Retinal pigment epithelial cell (primary cell): ENCODE results near the gene ADCK2.

Source experiments
- DNase-seq: peaks from one replicate; pipeline ENCODE4 v3.0.0-alpha.2; 2010; ENCODE audit warnings: low read depth
- H3K4me3 ChIP-seq: 2 replicates; pipeline ENCODE4 v1.5.1; 2011; ENCODE audit warnings: mild to moderate bottlenecking, low read length, control low read depth, moderate library complexity
- TF ChIP-seq, protein P1 (sequence below): conservative IDR thresholded peaks from 2 replicates; pipeline ENCODE4 v1.5.1; 2011; ENCODE audit warnings: low read depth, low read length, control low read depth, inconsistent platforms

The ADCK2 gene

DNA sequence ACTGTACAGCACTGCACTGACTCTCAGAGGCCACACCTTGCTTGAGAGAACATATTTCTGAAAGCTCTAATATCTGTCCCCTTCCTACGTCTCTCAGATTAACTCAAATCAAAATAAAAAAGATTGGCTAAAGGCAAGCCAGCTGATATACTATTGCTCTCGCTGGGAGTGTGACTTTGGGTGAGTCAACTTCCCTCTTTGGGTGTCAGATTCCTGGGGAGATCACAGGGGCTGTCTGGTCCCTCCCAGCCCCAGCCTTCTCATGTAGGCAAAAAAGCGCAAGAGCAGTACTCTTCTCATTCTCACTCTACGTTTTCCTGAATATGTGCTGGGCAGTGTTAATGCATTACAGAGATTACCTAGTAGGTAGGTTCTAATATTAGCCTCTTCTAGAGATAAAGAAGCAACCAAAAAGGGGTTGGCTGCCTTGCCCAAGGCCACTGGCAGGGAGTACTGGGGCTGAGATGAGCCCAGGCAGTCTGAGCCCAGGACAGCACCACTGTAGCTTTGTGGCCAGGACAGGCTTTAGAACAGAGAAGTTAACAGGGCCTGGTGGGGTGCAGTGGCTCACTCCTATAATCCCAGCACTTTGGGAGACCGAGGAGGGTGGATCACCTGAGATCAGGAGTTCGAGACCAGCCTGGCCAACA, 23.1 kb upstream of the ADCK2 start:
- DNase-seq, result no peak
- TF ChIP-seq, protein P1, sequence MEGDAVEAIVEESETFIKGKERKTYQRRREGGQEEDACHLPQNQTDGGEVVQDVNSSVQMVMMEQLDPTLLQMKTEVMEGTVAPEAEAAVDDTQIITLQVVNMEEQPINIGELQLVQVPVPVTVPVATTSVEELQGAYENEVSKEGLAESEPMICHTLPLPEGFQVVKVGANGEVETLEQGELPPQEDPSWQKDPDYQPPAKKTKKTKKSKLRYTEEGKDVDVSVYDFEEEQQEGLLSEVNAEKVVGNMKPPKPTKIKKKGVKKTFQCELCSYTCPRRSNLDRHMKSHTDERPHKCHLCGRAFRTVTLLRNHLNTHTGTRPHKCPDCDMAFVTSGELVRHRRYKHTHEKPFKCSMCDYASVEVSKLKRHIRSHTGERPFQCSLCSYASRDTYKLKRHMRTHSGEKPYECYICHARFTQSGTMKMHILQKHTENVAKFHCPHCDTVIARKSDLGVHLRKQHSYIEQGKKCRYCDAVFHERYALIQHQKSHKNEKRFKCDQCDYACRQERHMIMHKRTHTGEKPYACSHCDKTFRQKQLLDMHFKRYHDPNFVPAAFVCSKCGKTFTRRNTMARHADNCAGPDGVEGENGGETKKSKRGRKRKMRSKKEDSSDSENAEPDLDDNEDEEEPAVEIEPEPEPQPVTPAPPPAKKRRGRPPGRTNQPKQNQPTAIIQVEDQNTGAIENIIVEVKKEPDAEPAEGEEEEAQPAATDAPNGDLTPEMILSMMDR, result no peak
- H3K4me3 ChIP-seq, result no peak overlapping the region

DNA sequence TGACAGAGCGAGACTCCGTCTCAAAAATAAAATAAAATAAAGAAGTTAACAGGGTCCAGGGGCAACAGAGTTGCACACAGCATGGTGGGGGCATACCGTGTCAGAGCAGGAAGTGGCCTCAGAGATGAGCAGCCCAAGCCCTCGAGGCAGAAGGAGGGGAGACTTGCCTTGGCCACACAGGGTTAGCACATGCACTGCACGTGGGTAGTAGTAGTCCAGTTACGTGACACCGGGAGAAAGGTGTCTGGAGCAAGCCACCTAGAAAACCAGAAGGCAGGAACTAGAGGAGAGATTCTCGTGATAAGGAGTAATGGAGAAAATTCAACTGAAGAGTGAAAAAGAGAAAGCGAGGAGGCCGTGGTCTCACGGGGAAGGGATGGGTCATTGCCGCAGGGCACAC, 22.4 kb upstream of the ADCK2 start:
- H3K4me3 ChIP-seq, result no peak overlapping the region
- DNase-seq, result no peak
- TF ChIP-seq, protein P1, result no peak

DNA sequence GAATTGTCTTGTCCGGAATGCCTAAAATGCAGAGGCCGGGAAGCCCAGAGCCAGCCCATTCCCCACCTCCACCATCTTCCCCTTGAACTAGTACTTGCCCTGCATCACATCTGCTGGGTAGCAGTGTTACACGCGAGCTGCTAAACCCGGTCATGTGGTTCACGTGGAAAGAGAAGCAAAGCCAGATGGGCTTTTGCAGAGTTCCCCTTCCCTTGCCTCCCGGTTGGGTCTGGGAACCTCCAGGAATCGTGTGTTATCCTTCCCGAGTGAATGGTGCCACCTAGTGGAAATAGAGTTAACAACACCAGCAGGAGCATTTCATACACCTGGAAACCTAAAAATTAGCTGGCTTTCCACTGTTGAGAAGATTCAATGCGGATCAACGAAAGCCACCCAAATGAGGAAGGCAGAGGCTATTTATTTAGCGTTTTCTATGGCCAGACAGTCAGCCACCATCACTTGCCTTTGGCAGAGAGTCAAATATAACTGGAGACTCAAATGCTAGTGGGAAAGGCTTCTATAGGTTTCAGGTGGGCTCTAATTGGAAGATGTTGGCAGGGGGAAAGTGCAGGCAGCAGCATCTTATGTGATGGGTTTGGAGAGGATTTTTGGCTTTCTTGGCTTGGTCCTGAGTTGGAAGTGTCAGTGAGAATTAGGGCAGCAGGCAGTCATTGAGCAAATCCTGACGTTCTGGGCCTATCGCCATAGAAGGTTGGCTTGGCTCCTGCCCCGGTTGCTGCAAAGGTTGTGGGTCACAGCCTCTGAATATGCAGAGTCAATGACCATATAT, 19.2 kb upstream of the ADCK2 start:
- TF ChIP-seq, protein P1, result peak; percentile 78
- DNase-seq, result no peak
- H3K4me3 ChIP-seq, result no peak overlapping the region

DNA sequence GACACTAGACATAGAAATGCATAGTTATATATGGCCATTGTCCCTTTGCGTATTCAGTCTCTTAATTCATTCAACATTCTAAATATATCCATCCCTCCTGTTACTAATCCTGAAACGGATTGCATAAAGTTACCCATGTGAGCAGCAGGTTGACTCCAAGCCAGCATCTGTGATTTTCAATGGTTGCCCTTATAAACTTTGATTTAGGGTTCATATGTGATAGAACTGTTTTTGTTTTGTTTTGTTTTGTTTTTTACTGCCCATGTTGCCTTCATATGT, 18.7 kb upstream of the ADCK2 start:
- TF ChIP-seq, protein P1, result no peak
- no peak overlapping the region for H3K4me3 ChIP-seq
- DNase-seq, result no peak

DNA sequence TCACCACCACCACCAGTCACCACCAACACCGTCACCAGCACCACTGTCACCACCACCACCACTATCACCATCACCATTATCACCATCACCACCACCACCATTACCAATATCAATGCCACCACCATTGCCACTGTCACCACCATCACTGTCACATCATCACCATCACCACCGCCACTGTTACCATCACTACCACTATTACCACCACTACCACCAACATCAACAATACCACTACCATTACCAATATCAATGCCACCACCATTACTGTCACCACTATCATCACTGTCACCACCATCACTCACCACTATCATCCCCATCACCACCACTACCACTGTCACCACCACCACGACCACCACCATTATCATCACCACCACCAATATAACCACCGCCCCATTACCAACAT, 18.1 kb upstream of the ADCK2 start:
- TF ChIP-seq, protein P1, result no peak
- DNase-seq, result no peak
- H3K4me3 ChIP-seq, result no peak overlapping the region

DNA sequence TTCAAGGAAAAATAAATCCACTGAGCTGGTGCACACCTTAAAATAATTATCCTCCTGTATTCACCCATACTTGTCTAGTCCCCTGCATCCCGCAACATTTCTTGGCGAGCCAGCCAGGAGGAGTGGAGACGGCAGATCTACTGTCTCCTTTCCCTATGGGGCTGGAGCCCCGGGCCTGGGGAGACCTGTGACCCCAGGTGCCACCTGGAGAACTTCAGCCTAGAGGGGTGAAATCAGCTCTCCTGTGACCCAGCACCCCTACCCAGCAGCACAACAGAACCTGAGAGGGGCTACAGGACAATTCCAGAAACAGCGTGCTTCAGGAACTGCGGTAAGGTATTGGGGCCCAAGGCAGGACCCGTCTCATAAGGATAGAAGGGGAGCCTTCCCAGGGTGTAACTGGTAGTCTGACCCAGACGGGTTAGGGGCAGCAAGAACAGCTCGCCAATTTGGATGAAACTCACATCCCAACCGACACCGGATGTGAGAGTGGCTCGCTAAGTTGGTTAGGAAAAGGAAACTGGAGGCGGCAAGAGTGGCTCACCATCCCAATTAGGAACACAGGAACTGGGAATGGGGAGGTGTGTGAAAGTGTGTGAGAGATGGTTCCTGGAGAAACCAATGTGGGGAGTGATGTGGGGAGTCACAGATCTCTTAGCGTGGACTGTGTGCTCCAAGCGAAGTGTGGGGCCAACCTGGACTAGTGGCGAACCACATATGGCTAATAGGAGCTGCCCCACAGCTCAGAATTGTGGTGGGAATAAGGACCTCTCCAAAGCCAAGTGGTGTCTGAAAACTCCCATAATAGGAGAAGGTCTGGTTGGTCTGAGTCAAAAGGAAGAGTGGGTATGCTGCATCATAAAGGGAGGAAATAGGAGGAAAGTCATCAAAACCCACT, 17.0 kb upstream of the ADCK2 start:
- no peak for DNase-seq
- TF ChIP-seq, protein P1, result no peak
- H3K4me3 ChIP-seq, result no peak overlapping the region
